ENCODE results near the gene ATP6V1D. TPM values are rescaled to one million over a fixed set of nuclear protein-coding genes. Genes with fewer than 3 reads are reported as not detected.
A peak's percentile ranks its signal among the peaks of the same experiment; 100 is the strongest.

ATP6V1D gene
- total and polyA plus RNA-seq, 2 experiments from 2014 or later: 128 to 191 TPM

GRCh38 chr14:67358924-67359774 is 455 bp downstream of the ATP6V1D start:
- Histone ChIP-seq H2AFZ (peak overlapping the region; percentile 77), H4K20me1 (ENCODE audit: insufficient read depth) (peaks cover 12% of the 10 kb centered on the region; the same call in 1 of the 2 replicates), H3F3A (ENCODE audit: insufficient read depth) (peaks cover 25% of the 10 kb centered on the region), H3K9ac (peak overlapping the region; percentile 98), H3K4me1 (ENCODE audit: insufficient read depth) (peaks cover 53% of the 10 kb centered on the region), H3K79me2 (ENCODE audit: insufficient read depth) (peaks cover 93% of the 10 kb centered on the region), H3K36me3 (ENCODE audit: low read depth) (0 out of 2 replicates have a peak, but pooled peaks cover under 1% of the 10 kb centered on the region), H3K4me2 (ENCODE audit: unreplicated experiment) (peak overlapping the region; percentile 94), H3K27ac (peak overlapping the region; percentile 99), H3K9me3 (ENCODE audit: low read depth) (no peaks in the 10 kb centered on the region), H3K9me2 (ENCODE audit: insufficient read depth) (no peaks in the 10 kb centered on the region), H3K4me3 (peak overlapping the region; percentile 93), H3K27me3 (replicated peaks; ENCODE audit: insufficient read depth) (no peaks in the 10 kb centered on the region)
- WGBS, 2 experiments (ENCODE audit: low coverage in 1 of 2, low lambda C conversion rate in 2 of 2, missing lambda C conversion rate in 2 of 2): 0 to 1% methylated on average over 37 to 38 of the region's 38 CpGs
- in situ Hi-C loops (cut with MboI): no loop called here
- DNase-seq: peak; percentile 88
- TF ChIP-seq EZH2 (IDR thresholded peaks at IDR 0.05; ENCODE audit: insufficient read depth, poor library complexity, severe bottlenecking): no peak
- no peak for TF ChIP-seq EZH2phosphoT487 (IDR thresholded peaks at IDR 0.05; ENCODE audit: insufficient read depth, low read depth)

GRCh38 chr14:67357969-67358354 is 1.6 kb downstream of the ATP6V1D start:
- Histone ChIP-seq H3K79me2 (ENCODE audit: insufficient read depth) (peaks cover 93% of the 10 kb centered on the region), H4K20me1 (ENCODE audit: insufficient read depth) (peaks cover 12% of the 10 kb centered on the region; the same call in 1 of the 2 replicates), H3K9ac (peak overlapping the region; percentile 98), H3K9me3 (ENCODE audit: low read depth) (no peaks in the 10 kb centered on the region), H3K27ac (peak overlapping the region; percentile 99), H3K4me1 (ENCODE audit: insufficient read depth) (peaks cover 44% of the 10 kb centered on the region), H3K27me3 (replicated peaks; ENCODE audit: insufficient read depth) (no peaks in the 10 kb centered on the region), H2AFZ (no peak overlapping the region), H3K36me3 (ENCODE audit: low read depth) (peaks cover 3% of the 10 kb centered on the region; the same call in 1 of the 2 replicates), H3K4me2 (ENCODE audit: unreplicated experiment) (peak overlapping the region; percentile 94), H3K4me3 (peak overlapping the region; percentile 93), H3F3A (ENCODE audit: insufficient read depth) (peaks cover 25% of the 10 kb centered on the region), H3K9me2 (ENCODE audit: insufficient read depth) (no peaks in the 10 kb centered on the region)
- peak; percentile 74 for DNase-seq
- TF ChIP-seq EZH2 (IDR thresholded peaks at IDR 0.05; ENCODE audit: insufficient read depth, poor library complexity, severe bottlenecking) (no peak), EZH2phosphoT487 (IDR thresholded peaks at IDR 0.05; ENCODE audit: insufficient read depth, low read depth) (no peak)
- 19% methylated on average over 9 of the region's 9 CpGs for WGBS, 2 experiments (ENCODE audit: low coverage in 1 of 2, low lambda C conversion rate in 2 of 2, missing lambda C conversion rate in 2 of 2)
- in situ Hi-C loops (cut with MboI): no loop called here

DNA sequence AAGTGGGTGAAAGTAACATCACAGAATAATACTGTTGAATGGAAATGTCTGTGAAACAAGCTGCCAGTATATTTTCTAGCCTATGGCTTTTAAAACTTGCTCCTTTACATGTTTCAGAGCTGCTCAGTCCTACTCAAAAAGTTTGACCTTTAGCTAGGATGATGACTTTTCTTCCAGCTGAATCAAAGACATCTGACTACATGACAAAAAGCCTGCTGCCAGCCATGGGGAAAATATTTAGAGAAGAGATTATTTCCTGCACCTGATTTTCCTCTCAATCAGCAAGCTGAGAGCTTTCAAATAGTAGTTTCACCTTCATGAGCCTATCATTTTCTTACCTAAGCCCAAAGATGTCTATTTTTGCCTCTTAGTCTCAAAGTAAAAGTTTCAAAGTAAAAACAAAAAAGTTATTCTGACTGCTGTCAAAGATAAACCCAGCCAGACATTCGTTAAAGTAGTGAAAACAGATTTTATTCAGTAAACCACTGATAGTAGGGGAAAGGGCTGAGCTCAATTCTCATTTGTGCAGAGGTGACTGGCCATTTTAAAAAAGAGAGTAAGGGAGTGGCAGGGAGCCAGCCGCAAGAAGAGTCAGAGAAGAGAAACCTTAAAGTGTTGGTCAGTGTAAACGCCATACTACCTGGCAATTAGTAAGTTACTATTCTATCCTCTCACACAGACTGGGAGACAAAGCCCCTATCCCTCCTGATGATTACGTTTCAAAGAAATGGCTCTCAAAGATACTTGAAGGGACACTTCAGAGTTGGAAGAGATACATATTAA is 2.2 kb downstream of the ATP6V1D start:
- no peak overlapping the region for H2AFZ ChIP-seq
- H3K9ac ChIP-seq: peak overlapping the region; percentile 98
- TF ChIP-seq EZH2 (IDR thresholded peaks at IDR 0.05; ENCODE audit: insufficient read depth, poor library complexity, severe bottlenecking) (no peak), EZH2phosphoT487 (IDR thresholded peaks at IDR 0.05; ENCODE audit: insufficient read depth, low read depth) (no peak)
- H3K4me2 ChIP-seq (ENCODE audit: unreplicated experiment): peak overlapping the region; percentile 94
- H3K9me3 ChIP-seq (ENCODE audit: low read depth): no peaks in the 10 kb centered on the region
- no peaks in the 10 kb centered on the region for H3K27me3 ChIP-seq (replicated peaks; ENCODE audit: insufficient read depth)
- H3K79me2 ChIP-seq (ENCODE audit: insufficient read depth): peaks cover 93% of the 10 kb centered on the region
- H3F3A ChIP-seq (ENCODE audit: insufficient read depth): peaks cover 25% of the 10 kb centered on the region
- peaks cover 38% of the 10 kb centered on the region for H3K4me1 ChIP-seq (ENCODE audit: insufficient read depth)
- in situ Hi-C loops (cut with MboI): no loop called here
- peaks cover 12% of the 10 kb centered on the region; the same call in 1 of the 2 replicates for H4K20me1 ChIP-seq (ENCODE audit: insufficient read depth)
- H3K9me2 ChIP-seq (ENCODE audit: insufficient read depth): no peaks in the 10 kb centered on the region
- 15 to 18% methylated on average over 4 of the region's 4 CpGs for whole genome bisulfite sequencing, 2 experiments (ENCODE audit: low coverage in 1 of 2, low lambda C conversion rate in 2 of 2, missing lambda C conversion rate in 2 of 2)
- peak; percentile 66 for DNase-seq
- H3K27ac ChIP-seq: peak overlapping the region; percentile 99
- H3K4me3 ChIP-seq: peak overlapping the region; percentile 93
- H3K36me3 ChIP-seq (ENCODE audit: low read depth): peaks cover 7% of the 10 kb centered on the region; the same call in 1 of the 2 replicates

DNA sequence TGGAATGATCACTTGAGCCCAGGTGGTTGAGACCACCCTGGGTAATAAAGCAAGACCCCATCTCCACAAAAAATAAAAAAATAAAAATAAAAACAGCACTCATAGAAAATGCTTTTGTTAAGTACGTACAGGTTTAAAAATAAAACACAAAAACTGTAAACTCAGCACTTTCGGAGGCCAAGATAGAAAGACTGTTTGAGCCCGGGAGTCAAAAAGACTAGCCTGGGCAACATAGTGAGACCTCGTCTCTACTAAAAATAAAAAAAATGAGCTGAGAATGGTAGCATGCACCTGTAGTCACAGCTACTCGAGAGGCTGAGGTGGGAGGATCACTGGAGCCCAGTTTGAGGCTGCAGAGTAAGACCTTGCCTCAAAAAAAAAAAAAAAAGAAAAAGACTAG is 7.5 kb downstream of the ATP6V1D start:
- Histone ChIP-seq H3K27me3 (replicated peaks; ENCODE audit: insufficient read depth) (no peaks in the 10 kb centered on the region), H3K9ac (no peak overlapping the region), H3K36me3 (ENCODE audit: low read depth) (peaks cover 58% of the 10 kb centered on the region), H3K9me2 (ENCODE audit: insufficient read depth) (no peaks in the 10 kb centered on the region), H3K4me3 (no peak overlapping the region), H4K20me1 (ENCODE audit: insufficient read depth) (peaks cover 5% of the 10 kb centered on the region; the same call in 1 of the 2 replicates), H3K27ac (no peak overlapping the region), H2AFZ (no peak overlapping the region), H3K4me1 (ENCODE audit: insufficient read depth) (peaks cover 8% of the 10 kb centered on the region), H3K4me2 (ENCODE audit: unreplicated experiment) (no peak overlapping the region), H3K9me3 (ENCODE audit: low read depth) (no peaks in the 10 kb centered on the region), H3F3A (ENCODE audit: insufficient read depth) (no peaks in the 10 kb centered on the region), H3K79me2 (ENCODE audit: insufficient read depth) (peaks cover 77% of the 10 kb centered on the region)
- TF ChIP-seq EZH2phosphoT487 (IDR thresholded peaks at IDR 0.05; ENCODE audit: insufficient read depth, low read depth): no peak
- no peak for TF ChIP-seq EZH2 (IDR thresholded peaks at IDR 0.05; ENCODE audit: insufficient read depth, poor library complexity, severe bottlenecking)
- in situ Hi-C loops (cut with MboI): no loop called here
- no peak for DNase-seq
- WGBS, 2 experiments (ENCODE audit: low coverage in 1 of 2, low lambda C conversion rate in 2 of 2, missing lambda C conversion rate in 2 of 2): 74 to 75% methylated on average over 5 of the region's 5 CpGs

Data from GM23248 (cell line).